WTC11 (cell line): Measurements from ENCODE around the gene METTL21A. TPM values are rescaled to one million over a fixed set of nuclear protein-coding genes. Genes with fewer than 3 reads are reported as not detected.

Experiments used
- ATAC-seq: fragments of 200-7000 bp; cut with Tn5 transposase; 2 replicates; pipeline ENCODE4 v1.10.0; 2021; ENCODE audit warnings: mild to moderate bottlenecking, moderate library complexity
- CTCF ChIA-PET: fragments of 300-600 bp; sonication (Branson Sonifier 250); formaldehyde crosslinking; loops from one replicate; lab custom pipeline; 2021; ENCODE audit warnings: antibody characterized with exemption; lab: Charles Lee
- POLR2A ChIA-PET: fragments of 350-600 bp; sonication (Branson Sonifier 250); formaldehyde crosslinking; loops from one replicate; lab custom pipeline; 2021; ENCODE audit warnings: antibody characterized with exemption; lab: Charles Lee
- DNase-seq: peaks from one replicate; pipeline ENCODE4 v3.0.0; 2021; ENCODE audit warnings: low spot score
- H3K27ac Mint-ChIP-seq: 2 replicates; pipeline ENCODE4 v1.8.0; 2021; ENCODE audit warnings: mixed read lengths
- H3K27me3 Mint-ChIP-seq: 2 replicates; pipeline ENCODE4 v1.8.0; 2021; ENCODE audit warnings: low read depth, mild to moderate bottlenecking, moderate library complexity, mixed read lengths
- H3K36me3 Mint-ChIP-seq: 2 replicates; pipeline ENCODE4 v1.8.0; 2021; ENCODE audit warnings: mixed read lengths
- H3K4me1 Mint-ChIP-seq: 2 replicates; pipeline ENCODE4 v1.8.0; 2022; ENCODE audit warnings: mixed read lengths
- H3K4me3 Mint-ChIP-seq: 2 replicates; pipeline ENCODE4 v1.8.0; 2021; ENCODE audit warnings: mild to moderate bottlenecking, moderate library complexity, mixed read lengths
- H3K9me3 Mint-ChIP-seq: 2 replicates; pipeline ENCODE4 v1.8.0; 2021; ENCODE audit warnings: mixed read lengths
- CBFB ChIP-seq: sonication (generic); formaldehyde crosslinking; IDR thresholded peaks from 2 replicates; pipeline ENCODE4 v1.8.1; 2022; ENCODE audit warnings: mild to moderate bottlenecking, low read depth, missing genetic modification reagents
- FOXJ3 ChIP-seq: sonication (generic); formaldehyde crosslinking; IDR thresholded peaks from 2 replicates; pipeline ENCODE4 v1.9.0; 2021; ENCODE audit warnings: missing genetic modification reagents, mild to moderate bottlenecking, borderline replicate concordance
- KAT7 ChIP-seq: sonication (generic); formaldehyde crosslinking; IDR thresholded peaks from 2 replicates; pipeline ENCODE4 v1.8.1; 2023; ENCODE audit warnings: missing genetic modification reagents, mild to moderate bottlenecking, borderline replicate concordance
- NFATC4 ChIP-seq: fragments of 250-450 bp; sonication (Bioruptor Pico); IDR thresholded peaks from 2 replicates; pipeline ENCODE4 v1.9.0; 2021; ENCODE audit warnings: mild to moderate bottlenecking
- NFYB ChIP-seq: sonication (generic); formaldehyde crosslinking; conservative IDR thresholded peaks from 2 replicates; pipeline ENCODE4 v1.8.0; 2022; ENCODE audit warnings: low read depth, missing genetic modification reagents
- SMAD4 ChIP-seq: sonication (generic); formaldehyde crosslinking; IDR thresholded peaks from 2 replicates; pipeline ENCODE4 v1.8.0; 2022; ENCODE audit warnings: mild to moderate bottlenecking, missing genetic modification reagents
- SOX15 ChIP-seq: fragments of 250-450 bp; sonication (Bioruptor Pico); IDR thresholded peaks from 2 replicates; pipeline ENCODE4 v1.9.0; 2021; ENCODE audit warnings: mild to moderate bottlenecking
- TP53 ChIP-seq: sonication (generic); formaldehyde crosslinking; IDR thresholded peaks from 2 replicates; pipeline ENCODE4 v1.8.1; 2023; ENCODE audit warnings: mild to moderate bottlenecking, missing genetic modification reagents
- ZNF121 ChIP-seq: sonication (generic); formaldehyde crosslinking; IDR thresholded peaks from 2 replicates; pipeline ENCODE4 v1.8.0; 2023; ENCODE audit warnings: missing genetic modification reagents
- ZNF138 ChIP-seq: sonication (generic); formaldehyde crosslinking; conservative IDR thresholded peaks from 2 replicates; pipeline ENCODE4 v1.8.1; 2022; ENCODE audit warnings: mild to moderate bottlenecking, moderate library complexity, missing genetic modification reagents
- ZNF263 ChIP-seq: sonication (generic); formaldehyde crosslinking; IDR thresholded peaks from 2 replicates; pipeline ENCODE4 v1.8.1; 2022; ENCODE audit warnings: low read depth, mild to moderate bottlenecking, moderate library complexity, missing genetic modification reagents
- total RNA-seq: library from RNA; stranded (reverse); gene quantifications from 3 replicates; pipeline ENCODE4 v1.2.3, GENCODE V29; 2021
- TF ChIP-seq, protein P1 (sequence below): sonication (generic); formaldehyde crosslinking; IDR thresholded peaks from 2 replicates; pipeline ENCODE4 v1.8.0; 2023; ENCODE audit warnings: missing genetic modification reagents, mild to moderate bottlenecking, borderline replicate concordance
- TF ChIP-seq, protein P2 (sequence below): sonication (generic); formaldehyde crosslinking; IDR thresholded peaks from 2 replicates; pipeline ENCODE4 v1.8.0; 2022; ENCODE audit warnings: mild to moderate bottlenecking, missing genetic modification reagents
- TF ChIP-seq, protein P3 (sequence below): fragments of 250-450 bp; sonication (Bioruptor Pico); conservative IDR thresholded peaks from 2 replicates; pipeline ENCODE4 v1.9.0; 2021; ENCODE audit warnings: mild to moderate bottlenecking
- TF ChIP-seq, protein P4 (sequence below): fragments of 250-450 bp; sonication (Bioruptor Pico); IDR thresholded peaks from 2 replicates; pipeline ENCODE4 v1.9.0; 2021; ENCODE audit warnings: mild to moderate bottlenecking
- TF ChIP-seq, protein P5 (sequence below): fragments of 250-450 bp; sonication (Bioruptor Pico); IDR thresholded peaks from 2 replicates; pipeline ENCODE4 v1.9.0; 2021; ENCODE audit warnings: moderate library complexity, mild to moderate bottlenecking, inconsistent platforms, borderline replicate concordance
- TF ChIP-seq, protein P6 (sequence below): sonication (generic); formaldehyde crosslinking; IDR thresholded peaks from 2 replicates; pipeline ENCODE4 v1.8.0; 2022; ENCODE audit warnings: mild to moderate bottlenecking, missing genetic modification reagents

Gene METTL21A
- total RNA-seq, 1 experiment from 2014 or later = 56.4 TPM

DNA sequence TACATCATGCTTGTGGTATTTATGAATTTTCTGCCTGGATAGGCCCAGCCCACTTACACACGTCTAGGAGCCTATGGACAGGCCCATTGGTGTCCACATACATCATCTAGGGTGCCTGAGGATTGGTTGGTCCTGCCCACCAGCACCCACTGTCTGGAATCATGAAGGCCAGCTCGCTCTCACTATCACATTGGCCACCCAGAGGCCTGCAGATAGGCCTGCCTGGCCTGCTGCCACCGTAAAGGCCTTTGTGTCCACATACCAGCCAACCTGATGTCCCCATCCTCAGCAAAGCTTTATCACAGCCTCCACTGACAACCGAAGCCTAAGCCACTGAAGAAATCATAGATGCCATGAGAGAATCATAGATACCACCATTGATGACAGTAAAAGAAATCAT lies 40.2 kb downstream of the METTL21A start:
- Mint-ChIP-seq H3K9me3 (no peaks in the 10 kb centered on the region), H3K36me3 (peaks cover 71% of the 10 kb centered on the region), H3K4me3 (no peak overlapping the region), H3K4me1 (no peaks in the 10 kb centered on the region), H3K27ac (no peak overlapping the region), H3K27me3 (no peaks in the 10 kb centered on the region)
- TF ChIP-seq, protein P1, sequence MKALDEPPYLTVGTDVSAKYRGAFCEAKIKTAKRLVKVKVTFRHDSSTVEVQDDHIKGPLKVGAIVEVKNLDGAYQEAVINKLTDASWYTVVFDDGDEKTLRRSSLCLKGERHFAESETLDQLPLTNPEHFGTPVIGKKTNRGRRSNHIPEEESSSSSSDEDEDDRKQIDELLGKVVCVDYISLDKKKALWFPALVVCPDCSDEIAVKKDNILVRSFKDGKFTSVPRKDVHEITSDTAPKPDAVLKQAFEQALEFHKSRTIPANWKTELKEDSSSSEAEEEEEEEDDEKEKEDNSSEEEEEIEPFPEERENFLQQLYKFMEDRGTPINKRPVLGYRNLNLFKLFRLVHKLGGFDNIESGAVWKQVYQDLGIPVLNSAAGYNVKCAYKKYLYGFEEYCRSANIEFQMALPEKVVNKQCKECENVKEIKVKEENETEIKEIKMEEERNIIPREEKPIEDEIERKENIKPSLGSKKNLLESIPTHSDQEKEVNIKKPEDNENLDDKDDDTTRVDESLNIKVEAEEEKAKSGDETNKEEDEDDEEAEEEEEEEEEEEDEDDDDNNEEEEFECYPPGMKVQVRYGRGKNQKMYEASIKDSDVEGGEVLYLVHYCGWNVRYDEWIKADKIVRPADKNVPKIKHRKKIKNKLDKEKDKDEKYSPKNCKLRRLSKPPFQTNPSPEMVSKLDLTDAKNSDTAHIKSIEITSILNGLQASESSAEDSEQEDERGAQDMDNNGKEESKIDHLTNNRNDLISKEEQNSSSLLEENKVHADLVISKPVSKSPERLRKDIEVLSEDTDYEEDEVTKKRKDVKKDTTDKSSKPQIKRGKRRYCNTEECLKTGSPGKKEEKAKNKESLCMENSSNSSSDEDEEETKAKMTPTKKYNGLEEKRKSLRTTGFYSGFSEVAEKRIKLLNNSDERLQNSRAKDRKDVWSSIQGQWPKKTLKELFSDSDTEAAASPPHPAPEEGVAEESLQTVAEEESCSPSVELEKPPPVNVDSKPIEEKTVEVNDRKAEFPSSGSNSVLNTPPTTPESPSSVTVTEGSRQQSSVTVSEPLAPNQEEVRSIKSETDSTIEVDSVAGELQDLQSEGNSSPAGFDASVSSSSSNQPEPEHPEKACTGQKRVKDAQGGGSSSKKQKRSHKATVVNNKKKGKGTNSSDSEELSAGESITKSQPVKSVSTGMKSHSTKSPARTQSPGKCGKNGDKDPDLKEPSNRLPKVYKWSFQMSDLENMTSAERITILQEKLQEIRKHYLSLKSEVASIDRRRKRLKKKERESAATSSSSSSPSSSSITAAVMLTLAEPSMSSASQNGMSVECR (CRISPR knock-in tag) = no peak
- TF ChIP-seq, protein P2, sequence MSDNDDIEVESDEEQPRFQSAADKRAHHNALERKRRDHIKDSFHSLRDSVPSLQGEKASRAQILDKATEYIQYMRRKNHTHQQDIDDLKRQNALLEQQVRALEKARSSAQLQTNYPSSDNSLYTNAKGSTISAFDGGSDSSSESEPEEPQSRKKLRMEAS = no peak
- TF ChIP-seq ZNF138 (no peak), NFYB (CRISPR knock-in tag) (no peak), TP53 (CRISPR knock-in tag) (no peak), NFATC4 (CRISPR knock-in tag) (no peak)
- POLR2A ChIA-PET = no interaction called here
- DNase-seq (no peak), ATAC-seq (no peak)
- CTCF ChIA-PET = no interaction called here

DNA sequence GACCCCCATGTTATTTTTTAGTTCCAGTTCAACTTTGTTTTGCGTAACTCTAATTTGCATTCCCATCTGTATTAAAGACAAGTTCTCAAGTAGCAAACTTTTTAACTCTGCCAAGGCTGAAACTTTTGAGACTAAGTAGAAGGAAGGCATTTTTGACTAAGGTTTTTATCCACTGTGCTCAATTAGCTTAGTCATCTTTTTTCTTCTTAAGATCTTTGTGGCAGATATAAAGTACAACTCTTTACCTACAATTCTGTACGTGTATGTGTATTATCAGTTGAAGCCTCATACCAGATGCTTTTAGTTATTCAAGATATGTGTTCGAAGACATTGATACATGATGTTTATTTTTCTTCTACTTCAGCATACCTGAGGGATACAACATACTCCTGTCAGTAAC lies 53.8 kb downstream of the METTL21A start:
- POLR2A ChIA-PET = no interaction called here
- CTCF ChIA-PET = no interaction called here
- TF ChIP-seq ZNF138 (no peak), SMAD4 (CRISPR knock-in tag) (no peak), CBFB (CRISPR knock-in tag) (no peak), SOX15 (CRISPR knock-in tag) (no peak), ZNF121 (no peak), FOXJ3 (no peak), ZNF263 (no peak), KAT7 (CRISPR knock-in tag) (no peak)
- TF ChIP-seq, protein P3, sequence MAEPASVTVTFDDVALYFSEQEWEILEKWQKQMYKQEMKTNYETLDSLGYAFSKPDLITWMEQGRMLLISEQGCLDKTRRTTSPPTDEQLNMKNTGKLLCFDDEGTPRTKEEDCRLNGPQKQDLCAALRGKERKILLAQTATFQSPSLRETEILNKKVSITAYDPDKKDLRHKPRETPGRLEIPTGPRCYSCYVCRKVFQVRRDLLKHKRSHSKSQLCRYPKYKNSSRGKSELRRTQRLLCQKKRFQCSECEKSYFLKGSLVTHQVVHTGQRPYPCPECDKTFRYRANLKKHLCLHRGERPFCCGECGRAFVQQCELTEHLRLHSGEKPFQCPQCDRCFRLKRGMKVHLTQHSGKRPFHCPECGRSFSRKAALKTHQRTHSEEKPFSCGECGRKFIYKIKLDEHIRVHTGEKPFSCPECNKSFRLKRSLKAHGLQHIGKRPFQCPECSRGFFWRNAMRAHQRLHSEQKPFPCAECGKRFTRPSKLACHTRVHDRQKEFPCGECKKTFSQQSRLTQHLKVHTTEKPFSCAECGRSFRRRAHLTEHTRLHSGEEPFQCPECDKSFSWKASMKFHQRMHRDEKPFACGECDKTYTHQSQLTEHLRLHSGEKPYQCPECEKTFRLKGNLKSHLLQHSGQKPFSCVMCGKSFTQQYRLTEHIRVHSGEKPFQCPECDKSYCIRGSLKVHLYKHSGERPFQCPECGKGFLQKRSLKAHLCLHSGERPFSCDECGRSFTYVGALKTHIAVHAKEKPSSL = no peak
- TF ChIP-seq, protein P4, sequence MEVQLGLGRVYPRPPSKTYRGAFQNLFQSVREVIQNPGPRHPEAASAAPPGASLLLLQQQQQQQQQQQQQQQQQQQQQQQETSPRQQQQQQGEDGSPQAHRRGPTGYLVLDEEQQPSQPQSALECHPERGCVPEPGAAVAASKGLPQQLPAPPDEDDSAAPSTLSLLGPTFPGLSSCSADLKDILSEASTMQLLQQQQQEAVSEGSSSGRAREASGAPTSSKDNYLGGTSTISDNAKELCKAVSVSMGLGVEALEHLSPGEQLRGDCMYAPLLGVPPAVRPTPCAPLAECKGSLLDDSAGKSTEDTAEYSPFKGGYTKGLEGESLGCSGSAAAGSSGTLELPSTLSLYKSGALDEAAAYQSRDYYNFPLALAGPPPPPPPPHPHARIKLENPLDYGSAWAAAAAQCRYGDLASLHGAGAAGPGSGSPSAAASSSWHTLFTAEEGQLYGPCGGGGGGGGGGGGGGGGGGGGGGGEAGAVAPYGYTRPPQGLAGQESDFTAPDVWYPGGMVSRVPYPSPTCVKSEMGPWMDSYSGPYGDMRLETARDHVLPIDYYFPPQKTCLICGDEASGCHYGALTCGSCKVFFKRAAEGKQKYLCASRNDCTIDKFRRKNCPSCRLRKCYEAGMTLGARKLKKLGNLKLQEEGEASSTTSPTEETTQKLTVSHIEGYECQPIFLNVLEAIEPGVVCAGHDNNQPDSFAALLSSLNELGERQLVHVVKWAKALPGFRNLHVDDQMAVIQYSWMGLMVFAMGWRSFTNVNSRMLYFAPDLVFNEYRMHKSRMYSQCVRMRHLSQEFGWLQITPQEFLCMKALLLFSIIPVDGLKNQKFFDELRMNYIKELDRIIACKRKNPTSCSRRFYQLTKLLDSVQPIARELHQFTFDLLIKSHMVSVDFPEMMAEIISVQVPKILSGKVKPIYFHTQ (CRISPR knock-in tag) = no peak
- TF ChIP-seq, protein P5, sequence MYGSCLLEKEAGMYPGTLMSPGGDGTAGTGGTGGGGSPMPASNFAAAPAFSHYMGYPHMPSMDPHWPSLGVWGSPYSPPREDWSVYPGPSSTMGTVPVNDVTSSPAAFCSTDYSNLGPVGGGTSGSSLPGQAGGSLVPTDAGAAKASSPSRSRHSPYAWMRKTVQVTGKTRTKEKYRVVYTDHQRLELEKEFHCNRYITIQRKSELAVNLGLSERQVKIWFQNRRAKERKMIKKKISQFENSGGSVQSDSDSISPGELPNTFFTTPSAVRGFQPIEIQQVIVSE (CRISPR knock-in tag) = no peak
- TF ChIP-seq, protein P6, sequence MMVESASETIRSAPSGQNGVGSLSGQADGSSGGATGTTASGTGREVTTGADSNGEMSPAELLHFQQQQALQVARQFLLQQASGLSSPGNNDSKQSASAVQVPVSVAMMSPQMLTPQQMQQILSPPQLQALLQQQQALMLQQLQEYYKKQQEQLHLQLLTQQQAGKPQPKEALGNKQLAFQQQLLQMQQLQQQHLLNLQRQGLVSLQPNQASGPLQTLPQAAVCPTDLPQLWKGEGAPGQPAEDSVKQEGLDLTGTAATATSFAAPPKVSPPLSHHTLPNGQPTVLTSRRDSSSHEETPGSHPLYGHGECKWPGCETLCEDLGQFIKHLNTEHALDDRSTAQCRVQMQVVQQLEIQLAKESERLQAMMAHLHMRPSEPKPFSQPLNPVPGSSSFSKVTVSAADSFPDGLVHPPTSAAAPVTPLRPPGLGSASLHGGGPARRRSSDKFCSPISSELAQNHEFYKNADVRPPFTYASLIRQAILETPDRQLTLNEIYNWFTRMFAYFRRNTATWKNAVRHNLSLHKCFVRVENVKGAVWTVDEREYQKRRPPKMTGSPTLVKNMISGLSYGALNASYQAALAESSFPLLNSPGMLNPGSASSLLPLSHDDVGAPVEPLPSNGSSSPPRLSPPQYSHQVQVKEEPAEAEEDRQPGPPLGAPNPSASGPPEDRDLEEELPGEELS (CRISPR knock-in tag) = no peak
- H3K4me3 Mint-ChIP-seq = no peak overlapping the region
- ATAC-seq (no peak), DNase-seq (no peak)
- no peaks in the 10 kb centered on the region for H3K27me3 Mint-ChIP-seq
- no peak overlapping the region for H3K27ac Mint-ChIP-seq
- H3K9me3 Mint-ChIP-seq = no peaks in the 10 kb centered on the region
- no peaks in the 10 kb centered on the region for H3K4me1 Mint-ChIP-seq
- H3K36me3 Mint-ChIP-seq = peaks cover 64% of the 10 kb centered on the region
